Liver (tissue), 9 donors: ENCODE data around the gene NEDD4. TPM values are rescaled to one million over a fixed set of nuclear protein-coding genes. Genes with fewer than 3 reads are reported as not detected.

Experiments
- DNase-seq: peaks from one replicate; pipeline ENCODE4 v3.0.0-alpha.2; 2017; ENCODE audit warnings: low spot score
- H3K27ac ChIP-seq, 2 donors: one replicate each; pipeline ENCODE4 v1.7.0; 2013; ENCODE audit warnings: inconsistent platforms in 2 of 2, low read length in 2 of 2, control low read depth in 1 of 2, low read depth in 1 of 2, mild to moderate bottlenecking in 1 of 2
- H3K27me3 ChIP-seq, 4 donors: one replicate each; pipeline versions ENCODE4 v1.6.1 to v1.7.0; 2013; ENCODE audit warnings: low read length in 3 of 4, inconsistent platforms in 1 of 4, mild to moderate bottlenecking in 1 of 4, moderate library complexity in 1 of 4; ENCODE audit not compliant: control insufficient read depth in 4 of 4, insufficient read depth in 4 of 4
- H3K36me3 ChIP-seq, 4 donors: one replicate each; pipeline versions ENCODE4 v1.6.1 to v1.7.0; 2013; ENCODE audit warnings: low read length in 3 of 4, mild to moderate bottlenecking in 3 of 4, low read depth in 1 of 4, moderate library complexity in 1 of 4; ENCODE audit not compliant: control insufficient read depth in 4 of 4, insufficient read depth in 3 of 4
- H3K4me1 ChIP-seq, 4 donors: one replicate each; pipeline versions ENCODE4 v1.6.1 to v1.7.0; 2013; ENCODE audit warnings: low read length in 3 of 4, mild to moderate bottlenecking in 3 of 4, moderate library complexity in 1 of 4; ENCODE audit not compliant: control insufficient read depth in 4 of 4, insufficient read depth in 4 of 4
- H3K4me3 ChIP-seq, 3 donors: one replicate each; pipeline versions ENCODE4 v1.6.1 to v1.7.0; 2013; ENCODE audit warnings: low read length in 3 of 3, control low read depth in 1 of 3, low read depth in 1 of 3, mild to moderate bottlenecking in 1 of 3
- H3K9ac ChIP-seq, 2 donors: one replicate each; pipeline ENCODE4 v1.7.0; 2013; ENCODE audit warnings: low read length in 2 of 2, mild to moderate bottlenecking in 2 of 2, moderate library complexity in 2 of 2, control low read depth in 1 of 2, low read depth in 1 of 2
- H3K9me3 ChIP-seq, 4 donors: one replicate each; pipeline versions ENCODE4 v1.6.1 to v1.7.0; 2013; ENCODE audit warnings: low read length in 3 of 4; ENCODE audit not compliant: control insufficient read depth in 4 of 4
- EGR1 ChIP-seq, 2 donors: IDR thresholded peaks; 2 replicates each; pipeline ENCODE4 v1.6.1; 2016 to 2018; ENCODE audit warnings: antibody characterized with exemption in 2 of 2, low read depth in 2 of 2
- FOXA1 ChIP-seq: IDR thresholded peaks from 2 replicates; pipeline ENCODE4 v1.6.1; 2016; ENCODE audit warnings: antibody characterized with exemption
- FOXA2 ChIP-seq: IDR thresholded peaks from 2 replicates; pipeline ENCODE4 v1.6.1; 2016; ENCODE audit warnings: antibody characterized with exemption
- GABPA ChIP-seq, 2 donors: IDR thresholded peaks in 1 of 2; conservative IDR thresholded peaks in 1 of 2; 2 replicates each; pipeline ENCODE4 v1.6.1; 2016; ENCODE audit warnings: antibody characterized with exemption in 2 of 2, mild to moderate bottlenecking in 1 of 2, moderate library complexity in 1 of 2
- HNF4A ChIP-seq, 2 donors: conservative IDR thresholded peaks; 2 replicates each; pipeline ENCODE4 v1.6.1; 2016; ENCODE audit warnings: antibody characterized with exemption in 2 of 2, mild to moderate bottlenecking in 2 of 2
- HNF4G ChIP-seq: IDR thresholded peaks from 2 replicates; pipeline ENCODE4 v1.6.1; 2016; ENCODE audit warnings: antibody characterized with exemption
- JUND ChIP-seq, 2 donors: IDR thresholded peaks; 2 replicates each; pipeline ENCODE4 v1.6.1; 2016; ENCODE audit warnings: antibody characterized with exemption in 2 of 2
- MAX ChIP-seq: IDR thresholded peaks from 2 replicates; pipeline ENCODE4 v1.6.1; 2016; ENCODE audit warnings: antibody characterized with exemption
- NR2F2 ChIP-seq: IDR thresholded peaks from 2 replicates; pipeline ENCODE4 v1.6.1; 2016; ENCODE audit warnings: antibody characterized with exemption
- RAD21 ChIP-seq, 2 donors: IDR thresholded peaks; 2 replicates each; pipeline ENCODE4 v1.6.1; 2016; ENCODE audit warnings: antibody characterized with exemption in 2 of 2, mild to moderate bottlenecking in 2 of 2
- REST ChIP-seq: IDR thresholded peaks from 2 replicates; pipeline ENCODE4 v1.6.1; 2016; ENCODE audit warnings: antibody characterized with exemption, mild to moderate bottlenecking
- RXRA ChIP-seq, 2 donors: IDR thresholded peaks; 2 replicates each; pipeline ENCODE4 v1.6.1; 2017 to 2018; ENCODE audit warnings: antibody characterized with exemption in 2 of 2, mild to moderate bottlenecking in 1 of 2
- SP1 ChIP-seq: IDR thresholded peaks from 2 replicates; pipeline ENCODE4 v1.6.1; 2018; ENCODE audit warnings: antibody characterized with exemption, mild to moderate bottlenecking
- TAF1 ChIP-seq: conservative IDR thresholded peaks from 2 replicates; pipeline ENCODE4 v1.6.1; 2016; ENCODE audit warnings: antibody characterized with exemption, mild to moderate bottlenecking
- YY1 ChIP-seq: IDR thresholded peaks from 2 replicates; pipeline ENCODE4 v1.6.1; 2016; ENCODE audit warnings: antibody characterized with exemption, mild to moderate bottlenecking
- ZBTB33 ChIP-seq: IDR thresholded peaks from 2 replicates; pipeline ENCODE4 v1.6.1; 2016; ENCODE audit warnings: antibody characterized with exemption
- WGBS: extraction: QIAGEN DNeasy Blood & Tissue Kit; methylation state at CpG from one replicate; pipeline ENCODE4 v1.1.7; 2013; 5-methylcytosine and 5-hydroxymethylcytosine counted together
- polyA plus RNA-seq, 2 donors: library from polyadenylated mRNA; stranded (reverse) in 1 of 2; unstranded in 1 of 2; fragments of 200-250 nt in 1 of 2; fragments of >200 nt in 1 of 2; fragmentation: Nextera tagmentation in 1 of 2; extraction: Ambion mirVana in 1 of 2; gene quantifications; one replicate each; pipeline versions ENCODE4 v1.2.1 to v1.2.3, GENCODE V29; 2013 to 2015
- total RNA-seq, 2 donors: library from RNA; depleted of rRNA; stranded (reverse); fragments of >200 nt; gene quantifications; one replicate each; pipeline ENCODE4 v1.2.3, GENCODE V29; 2014
- TF ChIP-seq, protein P1 (sequence below): fragments of 150-350 bp; IDR thresholded peaks from 2 replicates; pipeline ENCODE4 v1.5.1; 2017; ENCODE audit warnings: improper control_type of control experiment, low read depth, low read length; ENCODE audit not compliant: missing input control
- TF ChIP-seq, protein P2 (sequence below): IDR thresholded peaks from 2 replicates; pipeline ENCODE4 v1.6.1; 2016; ENCODE audit warnings: antibody characterized with exemption
- donor health status: healthy.
- donor health status: healthy.
- donor health status: healthy.
- donor health status: healthy.
- donor health status: healthy.

Gene NEDD4
- total and polyA plus RNA-seq, 4 donors = 9.1 to 17.5 (median 12.4) TPM

- Histone ChIP-seq H3K36me3 (no peaks in the 10 kb centered on the region), H3K4me1 (peaks cover 0 to 13% (median 6%) of the 10 kb centered on the region in 4 donors), H3K27me3 (no peaks in the 10 kb centered on the region), H3K9ac (no peak overlapping the region), H3K27ac (peak overlapping the region in 1 of 2 donors; percentile 41), H3K4me3 (no peak overlapping the region), H3K9me3 (no peaks in the 10 kb centered on the region)
- DNase-seq = no peak
- 57% methylated on average over 1 of the region's 1 CpG for WGBS
- no peak for TF ChIP-seq GABPA (IDR thresholded peaks at IDR 0.05 in 1 of 2, conservative IDR thresholded peaks at IDR 0.05 in 1 of 2)
- peak in 1 of 2 donors; percentile 7 for TF ChIP-seq HNF4A (conservative IDR thresholded peaks at IDR 0.05)
Observed at GRCh38 chr15:56032373-56032772, 39.0 kb upstream of the NEDD4 start.

DNA sequence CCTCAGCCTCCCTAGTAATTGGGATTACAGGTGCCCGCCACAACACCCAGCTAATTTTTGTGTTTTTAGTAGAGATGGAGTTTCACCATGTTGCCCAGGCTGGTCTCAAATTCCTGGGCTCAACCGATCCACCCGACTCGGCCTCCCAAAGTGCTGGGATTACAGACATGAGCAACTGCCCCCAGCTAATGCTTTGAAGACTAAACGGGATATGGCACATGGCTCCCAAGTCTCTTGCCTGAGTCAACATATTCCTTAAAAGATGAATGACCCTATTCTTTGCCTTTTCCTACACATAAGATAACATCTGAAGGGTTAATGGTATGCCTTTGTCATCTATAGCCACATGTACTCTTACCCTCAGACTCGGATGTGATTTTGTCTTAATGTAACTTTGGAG, 38.4 kb upstream of the NEDD4 start:
- Histone ChIP-seq H3K4me1 (peaks cover 0 to 12% (median 6%) of the 10 kb centered on the region in 4 donors), H3K27ac (no peak overlapping the region), H3K27me3 (no peaks in the 10 kb centered on the region), H3K9ac (no peak overlapping the region), H3K9me3 (no peaks in the 10 kb centered on the region), H3K4me3 (no peak overlapping the region), H3K36me3 (no peaks in the 10 kb centered on the region)
- 94% methylated on average over 6 of the region's 6 CpGs for WGBS
- TF ChIP-seq, protein P1, sequence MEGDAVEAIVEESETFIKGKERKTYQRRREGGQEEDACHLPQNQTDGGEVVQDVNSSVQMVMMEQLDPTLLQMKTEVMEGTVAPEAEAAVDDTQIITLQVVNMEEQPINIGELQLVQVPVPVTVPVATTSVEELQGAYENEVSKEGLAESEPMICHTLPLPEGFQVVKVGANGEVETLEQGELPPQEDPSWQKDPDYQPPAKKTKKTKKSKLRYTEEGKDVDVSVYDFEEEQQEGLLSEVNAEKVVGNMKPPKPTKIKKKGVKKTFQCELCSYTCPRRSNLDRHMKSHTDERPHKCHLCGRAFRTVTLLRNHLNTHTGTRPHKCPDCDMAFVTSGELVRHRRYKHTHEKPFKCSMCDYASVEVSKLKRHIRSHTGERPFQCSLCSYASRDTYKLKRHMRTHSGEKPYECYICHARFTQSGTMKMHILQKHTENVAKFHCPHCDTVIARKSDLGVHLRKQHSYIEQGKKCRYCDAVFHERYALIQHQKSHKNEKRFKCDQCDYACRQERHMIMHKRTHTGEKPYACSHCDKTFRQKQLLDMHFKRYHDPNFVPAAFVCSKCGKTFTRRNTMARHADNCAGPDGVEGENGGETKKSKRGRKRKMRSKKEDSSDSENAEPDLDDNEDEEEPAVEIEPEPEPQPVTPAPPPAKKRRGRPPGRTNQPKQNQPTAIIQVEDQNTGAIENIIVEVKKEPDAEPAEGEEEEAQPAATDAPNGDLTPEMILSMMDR = no peak
- no peak for TF ChIP-seq FOXA2
- DNase-seq = no peak

DNA sequence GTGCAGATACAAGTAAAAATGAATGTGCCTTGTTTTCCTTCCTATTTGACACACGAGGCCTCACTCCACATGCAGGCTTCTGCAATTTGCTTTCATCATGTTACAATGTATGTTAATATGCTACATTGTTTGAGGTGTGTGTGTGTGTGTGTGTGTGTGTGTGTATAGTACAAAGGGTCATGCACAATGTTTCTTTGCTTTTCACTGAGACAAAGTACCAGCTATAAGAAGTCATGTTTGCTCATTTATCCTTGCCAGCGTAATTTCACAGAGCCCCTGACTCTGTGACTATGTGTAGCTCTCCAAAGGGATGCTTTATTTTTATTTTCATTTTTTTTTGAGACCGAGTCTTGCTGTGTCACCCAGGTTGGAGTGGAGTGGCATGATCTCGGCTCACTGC, 38.0 kb upstream of the NEDD4 start:
- H3K36me3 ChIP-seq = no peaks in the 10 kb centered on the region
- 90% methylated on average over 4 of the region's 4 CpGs for WGBS
- DNase-seq = no peak
- H3K9ac ChIP-seq = no peak overlapping the region
- no peak overlapping the region for H3K4me3 ChIP-seq
- TF ChIP-seq, protein P2, sequence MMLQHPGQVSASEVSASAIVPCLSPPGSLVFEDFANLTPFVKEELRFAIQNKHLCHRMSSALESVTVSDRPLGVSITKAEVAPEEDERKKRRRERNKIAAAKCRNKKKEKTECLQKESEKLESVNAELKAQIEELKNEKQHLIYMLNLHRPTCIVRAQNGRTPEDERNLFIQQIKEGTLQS = no peak
- TF ChIP-seq HNF4A (conservative IDR thresholded peaks at IDR 0.05) (no peak), YY1 (no peak), EGR1 (IDR thresholded peaks at IDR 0.05; ENCODE audit: low read depth in 2 of 2) (no peak), REST (no peak), SP1 (no peak), FOXA2 (no peak), JUND (IDR thresholded peaks at IDR 0.05) (no peak), ZBTB33 (no peak), MAX (no peak), RXRA (IDR thresholded peaks at IDR 0.05) (no peak), FOXA1 (no peak), NR2F2 (no peak), GABPA (IDR thresholded peaks at IDR 0.05 in 1 of 2, conservative IDR thresholded peaks at IDR 0.05 in 1 of 2) (no peak), RAD21 (IDR thresholded peaks at IDR 0.05) (no peak), TAF1 (no peak), HNF4G (no peak)
- TF ChIP-seq, protein P1 = no peak
- H3K27me3 ChIP-seq = no peaks in the 10 kb centered on the region
- H3K27ac ChIP-seq = no peak overlapping the region
- no peaks in the 10 kb centered on the region for H3K9me3 ChIP-seq
- H3K4me1 ChIP-seq = peaks cover 0 to 11% (median 4%) of the 10 kb centered on the region in 4 donors
